Hepatocyte (in vitro differentiated cells): Measurements from ENCODE around the gene VWA5A. TPM values are rescaled to one million over a fixed set of nuclear protein-coding genes. Genes with fewer than 3 reads are reported as not detected.

Experiments
- DNase-seq: peaks from one replicate; pipeline ENCODE4 v3.0.0-alpha.2; 2016; ENCODE audit warnings: low spot score
- H2AFZ ChIP-seq: fragments of 200-600 bp; sonication (generic); 2 replicates; pipeline ENCODE4 v1.6.0; 2016; ENCODE audit warnings: antibody characterized with exemption, mild to moderate bottlenecking
- H3K27ac ChIP-seq: fragments of 200-600 bp; sonication (generic); 2 replicates; pipeline ENCODE4 v1.5.1; 2016; ENCODE audit warnings: mild to moderate bottlenecking
- H3K27me3 ChIP-seq: fragments of 200-600 bp; sonication (generic); 2 replicates; pipeline ENCODE4 v1.6.1; 2016
- H3K36me3 ChIP-seq: fragments of 200-600 bp; sonication (generic); replicated peaks from 2 replicates; pipeline ENCODE4 v1.5.1; 2016; ENCODE audit warnings: low read depth; ENCODE audit not compliant: insufficient read depth
- H3K4me1 ChIP-seq: fragments of 200-600 bp; sonication (generic); 2 replicates; pipeline ENCODE4 v1.5.1; 2016; ENCODE audit warnings: mild to moderate bottlenecking, moderate library complexity; ENCODE audit not compliant: insufficient read depth
- H3K4me2 ChIP-seq: fragments of 200-600 bp; sonication (generic); 2 replicates; pipeline ENCODE4 v1.6.0; 2016
- H3K4me3 ChIP-seq: fragments of 200-600 bp; sonication (generic); 2 replicates; pipeline ENCODE4 v1.5.1; 2016; ENCODE audit warnings: mild to moderate bottlenecking
- H3K79me2 ChIP-seq: fragments of 200-600 bp; sonication (generic); 2 replicates; pipeline ENCODE4 v1.6.0; 2017; ENCODE audit warnings: mild to moderate bottlenecking
- H3K9me2 ChIP-seq: fragments of 200-600 bp; sonication (generic); replicated peaks from 2 replicates; pipeline ENCODE4 v1.6.0; 2017; ENCODE audit warnings: mild to moderate bottlenecking; ENCODE audit not compliant: insufficient read depth
- H3K9me3 ChIP-seq: fragments of 200-600 bp; sonication (generic); 2 replicates; pipeline ENCODE4 v1.5.1; 2016; ENCODE audit warnings: low read depth, mild to moderate bottlenecking
- H4K20me1 ChIP-seq: fragments of 200-600 bp; sonication (generic); 2 replicates; pipeline ENCODE4 v1.6.0; 2016; ENCODE audit warnings: mild to moderate bottlenecking; ENCODE audit not compliant: insufficient read depth, poor library complexity, severe bottlenecking
- EZH2 ChIP-seq: fragments of 200-600 bp; sonication (generic); IDR thresholded peaks from 2 replicates; pipeline ENCODE4 v1.6.1; 2016; ENCODE audit warnings: antibody characterized with exemption, mild to moderate bottlenecking, borderline replicate concordance
- EZH2phosphoT487 ChIP-seq: fragments of 200-600 bp; sonication (generic); IDR thresholded peaks from one replicate; pipeline ENCODE4 v1.6.1; 2018; ENCODE audit warnings: antibody characterized with exemption, mild to moderate bottlenecking, low read depth, moderate library complexity; ENCODE audit not compliant: unreplicated experiment, severe bottlenecking
- WGBS: methylation state at CpG from one replicate; pipeline ENCODE4 v1.1.6; 2016; ENCODE audit warnings: low lambda C conversion rate; ENCODE audit errors: missing lambda C conversion rate; 5-methylcytosine and 5-hydroxymethylcytosine counted together
- polyA plus RNA-seq: library from polyadenylated mRNA; unstranded; fragments of >200 nt; fragmentation: Nextera tagmentation; extraction: Ambion mirVana; gene quantifications from 2 replicates; pipeline ENCODE4 v1.2.1, GENCODE V29; 2016
- total RNA-seq: library from RNA; depleted of rRNA; stranded (reverse); fragments of >200 nt; gene quantifications from 2 replicates; pipeline ENCODE4 v1.2.3, GENCODE V29; 2014
- TF ChIP-seq, protein P1 (sequence below): fragments of 200-600 bp; sonication (generic); IDR thresholded peaks from 2 replicates; pipeline ENCODE4 v1.5.1; 2016; ENCODE audit warnings: antibody characterized with exemption, mild to moderate bottlenecking; ENCODE audit not compliant: poor library complexity

VWA5A gene
- total and polyA plus RNA-seq, 2 experiments from 2014 or later, result 21.6 to 26.3 TPM

DNA sequence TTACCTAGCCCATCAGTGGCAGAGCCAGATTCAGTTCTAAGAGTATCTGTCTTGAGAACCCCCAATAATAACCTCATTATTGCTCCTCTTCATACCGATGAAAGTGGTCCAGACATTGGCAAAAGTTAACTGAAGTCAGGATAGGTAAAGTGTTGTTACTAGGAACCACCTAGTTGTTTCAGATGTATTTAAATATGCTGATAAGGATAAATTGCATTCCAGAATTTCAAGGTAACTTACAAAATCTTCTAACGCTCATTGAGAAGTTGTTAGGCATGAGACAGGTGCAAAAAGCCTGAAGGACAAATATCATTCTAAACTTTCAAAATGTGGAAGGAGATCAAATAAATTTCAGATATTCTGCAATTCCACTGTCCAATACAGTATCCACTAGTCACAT, 27.8 kb downstream of the VWA5A start:
- Histone ChIP-seq H3K4me3 (no peak overlapping the region), H2AFZ (no peak overlapping the region), H3K79me2 (no peaks in the 10 kb centered on the region), H4K20me1 (no peaks in the 10 kb centered on the region), H3K27ac (no peak overlapping the region), H3K9me3 (peaks cover 7% of the 10 kb centered on the region), H3K27me3 (no peaks in the 10 kb centered on the region), H3K9me2 (no peaks in the 10 kb centered on the region), H3K36me3 (no peaks in the 10 kb centered on the region), H3K4me2 (no peak overlapping the region), H3K4me1 (no peaks in the 10 kb centered on the region)
- TF ChIP-seq, protein P1, sequence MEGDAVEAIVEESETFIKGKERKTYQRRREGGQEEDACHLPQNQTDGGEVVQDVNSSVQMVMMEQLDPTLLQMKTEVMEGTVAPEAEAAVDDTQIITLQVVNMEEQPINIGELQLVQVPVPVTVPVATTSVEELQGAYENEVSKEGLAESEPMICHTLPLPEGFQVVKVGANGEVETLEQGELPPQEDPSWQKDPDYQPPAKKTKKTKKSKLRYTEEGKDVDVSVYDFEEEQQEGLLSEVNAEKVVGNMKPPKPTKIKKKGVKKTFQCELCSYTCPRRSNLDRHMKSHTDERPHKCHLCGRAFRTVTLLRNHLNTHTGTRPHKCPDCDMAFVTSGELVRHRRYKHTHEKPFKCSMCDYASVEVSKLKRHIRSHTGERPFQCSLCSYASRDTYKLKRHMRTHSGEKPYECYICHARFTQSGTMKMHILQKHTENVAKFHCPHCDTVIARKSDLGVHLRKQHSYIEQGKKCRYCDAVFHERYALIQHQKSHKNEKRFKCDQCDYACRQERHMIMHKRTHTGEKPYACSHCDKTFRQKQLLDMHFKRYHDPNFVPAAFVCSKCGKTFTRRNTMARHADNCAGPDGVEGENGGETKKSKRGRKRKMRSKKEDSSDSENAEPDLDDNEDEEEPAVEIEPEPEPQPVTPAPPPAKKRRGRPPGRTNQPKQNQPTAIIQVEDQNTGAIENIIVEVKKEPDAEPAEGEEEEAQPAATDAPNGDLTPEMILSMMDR, result no peak
- TF ChIP-seq EZH2phosphoT487 (no peak), EZH2 (no peak)
- WGBS, result 96% methylated on average over 2 of the region's 2 CpGs
- DNase-seq, result no peak

DNA sequence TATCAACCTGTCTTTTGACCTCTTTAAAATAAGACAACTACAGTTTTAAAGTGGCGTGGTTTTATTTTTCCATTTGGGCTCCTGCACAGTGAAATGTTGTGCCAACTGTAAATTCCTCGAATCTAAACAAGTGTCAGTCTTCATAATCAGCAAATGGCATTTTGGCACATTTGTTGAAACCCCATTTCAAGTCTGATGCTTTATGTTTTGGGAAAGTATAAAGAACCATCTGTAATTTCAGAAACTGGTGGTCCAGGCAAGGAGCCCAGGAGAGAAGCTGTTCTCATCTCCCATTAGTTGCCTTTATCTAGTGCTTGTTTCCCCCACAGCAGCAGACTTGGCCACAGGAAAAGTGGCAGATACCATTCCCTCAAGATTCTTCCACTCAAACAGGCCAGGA, 32.7 kb downstream of the VWA5A start:
- H3K4me3 ChIP-seq, result no peak overlapping the region
- no peak for DNase-seq
- no peak for TF ChIP-seq EZH2phosphoT487
- TF ChIP-seq, protein P1, result no peak
- no peak for TF ChIP-seq EZH2
- no peak overlapping the region for H3K27ac ChIP-seq
- H3K27me3 ChIP-seq, result no peaks in the 10 kb centered on the region
- H3K4me1 ChIP-seq, result no peaks in the 10 kb centered on the region
- no peaks in the 10 kb centered on the region for H4K20me1 ChIP-seq
- H3K9me3 ChIP-seq, result no peaks in the 10 kb centered on the region
- H3K4me2 ChIP-seq, result no peak overlapping the region
- H3K36me3 ChIP-seq, result no peaks in the 10 kb centered on the region
- WGBS, result 73% methylated on average over 2 of the region's 2 CpGs
- no peak overlapping the region for H2AFZ ChIP-seq
- no peaks in the 10 kb centered on the region for H3K79me2 ChIP-seq
- H3K9me2 ChIP-seq, result no peaks in the 10 kb centered on the region

DNA sequence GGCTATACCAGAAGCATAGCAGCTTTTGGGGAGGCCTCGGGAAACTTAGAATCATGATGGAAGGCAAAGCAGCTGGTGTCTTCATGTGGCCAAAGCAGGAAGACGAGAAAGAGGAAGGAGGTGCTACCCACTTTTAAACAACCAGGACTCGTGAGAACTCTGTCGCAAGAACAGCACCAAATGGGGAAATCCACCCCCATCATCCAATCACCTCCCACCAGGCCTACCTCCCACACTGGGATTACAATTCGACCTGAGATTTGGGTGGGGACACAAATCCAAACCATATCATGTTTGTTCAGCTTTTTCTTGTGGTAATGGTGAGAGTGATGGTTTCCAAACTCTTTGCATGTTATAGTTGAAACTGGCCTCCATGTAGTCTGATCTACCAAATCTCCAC, 35.4 kb downstream of the VWA5A start:
- H3K4me3 ChIP-seq, result no peak overlapping the region
- peaks cover 5% of the 10 kb centered on the region for H3K27me3 ChIP-seq
- H3K9me3 ChIP-seq, result no peaks in the 10 kb centered on the region
- WGBS, result 88% methylated on average over 5 of the region's 5 CpGs
- H3K27ac ChIP-seq, result no peak overlapping the region
- TF ChIP-seq EZH2phosphoT487 (no peak), EZH2 (no peak)
- TF ChIP-seq, protein P1, result no peak
- no peaks in the 10 kb centered on the region for H4K20me1 ChIP-seq
- no peak overlapping the region for H2AFZ ChIP-seq
- no peak overlapping the region for H3K4me2 ChIP-seq
- no peak for DNase-seq
- no peaks in the 10 kb centered on the region for H3K9me2 ChIP-seq
- H3K4me1 ChIP-seq, result no peaks in the 10 kb centered on the region
- no peaks in the 10 kb centered on the region for H3K79me2 ChIP-seq
- no peaks in the 10 kb centered on the region for H3K36me3 ChIP-seq

DNA sequence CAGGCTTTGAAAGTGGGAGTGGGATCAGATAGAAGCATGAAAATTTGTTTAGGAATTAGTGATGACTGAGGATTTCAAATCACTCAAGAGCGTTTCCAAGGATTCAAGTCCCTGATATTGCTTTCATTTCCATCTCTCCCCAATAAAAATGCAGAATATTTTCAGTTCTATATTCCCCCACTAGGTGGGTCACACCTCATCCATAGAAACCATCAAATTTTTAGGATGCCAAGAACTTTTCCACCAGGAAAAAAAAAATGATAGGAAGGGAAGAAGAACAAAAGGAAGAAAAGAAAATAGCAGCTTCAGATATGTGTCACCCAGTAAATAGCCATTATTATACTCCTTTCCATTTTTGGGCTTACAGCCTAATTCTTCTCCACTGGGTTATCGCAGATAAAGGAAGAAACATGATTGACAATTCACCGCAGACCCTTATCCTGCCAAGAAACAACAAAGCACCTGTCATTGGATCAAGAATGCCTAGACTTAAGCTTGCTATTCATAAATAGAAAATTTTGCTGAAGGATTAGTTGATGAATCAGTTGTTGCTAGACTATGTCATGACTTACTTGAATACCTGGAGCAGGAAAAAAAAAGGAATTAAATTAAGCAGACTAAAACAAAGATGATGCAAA, 37.6 kb downstream of the VWA5A start:
- Histone ChIP-seq H2AFZ (no peak overlapping the region), H3K9me2 (no peaks in the 10 kb centered on the region), H3K4me1 (no peaks in the 10 kb centered on the region), H3K4me3 (no peak overlapping the region), H3K27me3 (peaks cover 7% of the 10 kb centered on the region), H3K9me3 (no peaks in the 10 kb centered on the region), H4K20me1 (no peaks in the 10 kb centered on the region), H3K4me2 (no peak overlapping the region), H3K79me2 (no peaks in the 10 kb centered on the region), H3K27ac (no peak overlapping the region), H3K36me3 (no peaks in the 10 kb centered on the region)
- TF ChIP-seq EZH2 (no peak), EZH2phosphoT487 (no peak)
- TF ChIP-seq, protein P1, result no peak
- no peak for DNase-seq
- 89% methylated on average over 3 of the region's 3 CpGs for WGBS
